ENCODE data around the gene FOXJ1.

The FOXJ1 gene

DNA sequence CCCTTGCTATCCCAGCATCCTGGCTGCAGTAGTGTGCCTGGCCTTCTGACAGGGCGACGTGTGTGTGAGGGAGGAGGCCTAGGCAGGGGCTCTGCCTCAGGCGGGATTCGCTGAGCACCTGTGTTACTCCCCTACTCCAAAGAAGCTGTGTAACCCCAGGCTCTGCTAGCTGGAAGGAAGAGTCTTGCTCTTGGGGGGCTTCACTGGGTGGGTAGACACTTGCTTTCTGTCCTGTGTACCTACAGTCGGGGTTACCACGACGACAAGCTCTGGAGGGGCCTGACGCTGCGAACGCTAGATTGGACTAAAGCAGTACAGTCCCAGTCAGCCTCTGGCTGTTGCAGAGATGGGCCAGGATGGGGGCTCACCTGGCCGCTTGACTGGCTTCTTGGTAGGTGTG is 47.0 kb downstream of the FOXJ1 start:
- in situ Hi-C loops (cut with HindIII; ENCODE audit: low sequenced_read_pairs), result no loop called here

DNA sequence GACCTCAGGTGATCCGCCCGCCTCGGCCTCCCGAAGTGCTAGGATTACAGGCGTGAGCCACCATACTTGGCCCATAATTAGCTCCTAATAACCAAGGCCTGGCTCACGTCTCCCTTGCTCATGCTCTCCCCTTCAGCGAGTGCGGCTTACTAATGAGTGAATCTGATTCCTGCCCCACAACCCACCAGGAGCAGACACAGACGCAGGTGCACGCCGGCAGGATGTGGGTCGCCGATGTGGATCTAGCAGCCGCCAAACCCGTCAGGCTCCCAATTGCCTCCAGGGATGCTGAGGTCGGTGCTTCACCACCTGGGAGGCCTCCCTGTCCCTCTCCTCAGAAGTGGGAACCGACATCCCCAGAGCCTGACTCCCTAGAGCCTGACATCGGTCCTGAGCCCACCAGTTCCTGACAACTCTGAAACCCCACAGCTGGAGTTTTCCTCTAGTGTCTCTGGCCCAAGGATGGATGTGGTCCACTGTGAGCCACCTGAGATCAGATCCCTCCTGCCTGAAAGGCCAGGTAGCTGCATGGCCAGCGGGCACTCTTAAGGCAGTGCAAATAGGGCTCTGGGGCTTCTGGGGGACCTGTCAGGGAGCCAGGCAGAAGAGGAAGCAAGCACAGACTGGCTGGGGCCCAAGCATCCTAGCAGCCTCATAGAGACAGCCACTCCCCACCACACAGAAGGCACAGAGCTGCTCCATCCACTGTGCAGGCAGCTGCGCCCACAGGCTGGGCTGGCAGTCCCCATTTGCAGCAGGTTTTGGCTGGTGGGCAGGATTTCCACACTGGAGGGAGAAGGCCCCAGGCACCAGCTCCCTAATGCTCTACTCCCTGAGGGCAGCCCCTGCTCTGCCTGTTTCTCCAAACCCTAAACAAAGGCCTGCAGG is 48.3 kb downstream of the FOXJ1 start:
- in situ Hi-C loops (cut with HindIII; ENCODE audit: low sequenced_read_pairs), result no loop called here

DNA sequence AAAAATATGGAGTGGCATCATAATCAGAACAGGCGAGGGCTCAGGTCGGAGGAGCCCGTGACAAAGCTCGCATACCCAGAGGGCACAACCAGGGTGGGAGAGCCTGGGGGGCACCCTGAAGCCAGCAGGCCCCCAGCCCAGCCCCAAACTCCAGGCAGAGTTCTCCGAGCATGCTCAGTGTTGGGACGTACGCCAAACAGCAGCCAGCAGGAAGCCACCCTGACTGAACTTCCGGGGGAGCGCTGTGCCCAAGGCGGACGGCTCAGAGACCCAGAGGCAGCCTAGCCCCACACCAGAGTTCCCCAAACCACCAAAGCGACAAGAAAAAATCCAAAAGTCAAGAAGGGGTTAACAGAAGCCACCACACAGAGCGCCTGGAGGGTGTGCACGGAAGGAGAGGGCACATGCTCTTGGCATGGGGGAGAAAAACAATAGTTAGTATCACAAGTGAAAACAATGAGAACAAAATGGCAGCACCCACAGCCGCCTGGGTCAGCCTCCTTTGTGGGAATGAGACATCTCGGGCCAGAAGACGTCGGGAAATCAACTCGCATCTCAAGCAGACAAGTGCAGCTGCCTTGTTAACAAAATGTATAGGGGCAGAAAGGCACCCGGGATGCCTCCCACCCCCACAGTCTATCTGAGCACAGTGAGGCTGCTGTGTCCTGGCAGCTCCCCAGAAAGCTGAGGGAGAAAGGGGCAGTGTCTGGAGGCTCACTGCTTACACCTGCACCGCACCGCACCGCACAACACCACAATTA is 49.3 kb downstream of the FOXJ1 start:
- in situ Hi-C loops (cut with HindIII; ENCODE audit: low sequenced_read_pairs), result no loop called here

DNA sequence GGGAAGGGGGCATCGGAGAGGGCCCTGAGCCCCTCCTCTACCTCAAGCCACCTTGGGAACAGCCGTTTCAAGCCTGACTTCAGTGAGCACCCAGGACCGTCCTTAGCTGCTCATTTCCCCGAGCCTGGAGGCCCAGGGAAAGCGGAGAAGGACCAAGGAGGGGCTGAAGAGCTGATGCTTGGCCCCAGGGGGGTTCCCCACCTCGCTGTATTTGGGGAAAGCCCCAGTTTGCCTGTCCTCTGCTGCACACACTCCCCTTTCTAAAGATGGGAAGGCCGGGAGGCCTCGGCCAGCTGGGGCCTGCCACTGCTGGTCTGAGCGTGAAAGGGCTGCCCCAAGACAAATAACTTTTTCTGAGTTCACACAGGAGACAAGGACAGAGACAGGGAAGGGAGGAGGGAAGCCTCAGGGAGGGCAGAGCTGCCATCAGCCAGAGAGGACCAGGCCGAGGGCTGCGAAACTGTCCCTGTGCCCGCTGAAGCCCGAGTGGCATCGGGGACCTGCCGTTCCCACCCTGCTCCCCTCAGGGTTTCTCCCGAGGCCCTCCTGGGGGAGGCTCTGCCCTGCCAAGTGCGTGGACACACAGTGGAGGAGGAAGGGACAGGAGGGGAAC is 50.4 kb downstream of the FOXJ1 start:
- in situ Hi-C loops (cut with HindIII; ENCODE audit: low sequenced_read_pairs), result no loop called here

DNA sequence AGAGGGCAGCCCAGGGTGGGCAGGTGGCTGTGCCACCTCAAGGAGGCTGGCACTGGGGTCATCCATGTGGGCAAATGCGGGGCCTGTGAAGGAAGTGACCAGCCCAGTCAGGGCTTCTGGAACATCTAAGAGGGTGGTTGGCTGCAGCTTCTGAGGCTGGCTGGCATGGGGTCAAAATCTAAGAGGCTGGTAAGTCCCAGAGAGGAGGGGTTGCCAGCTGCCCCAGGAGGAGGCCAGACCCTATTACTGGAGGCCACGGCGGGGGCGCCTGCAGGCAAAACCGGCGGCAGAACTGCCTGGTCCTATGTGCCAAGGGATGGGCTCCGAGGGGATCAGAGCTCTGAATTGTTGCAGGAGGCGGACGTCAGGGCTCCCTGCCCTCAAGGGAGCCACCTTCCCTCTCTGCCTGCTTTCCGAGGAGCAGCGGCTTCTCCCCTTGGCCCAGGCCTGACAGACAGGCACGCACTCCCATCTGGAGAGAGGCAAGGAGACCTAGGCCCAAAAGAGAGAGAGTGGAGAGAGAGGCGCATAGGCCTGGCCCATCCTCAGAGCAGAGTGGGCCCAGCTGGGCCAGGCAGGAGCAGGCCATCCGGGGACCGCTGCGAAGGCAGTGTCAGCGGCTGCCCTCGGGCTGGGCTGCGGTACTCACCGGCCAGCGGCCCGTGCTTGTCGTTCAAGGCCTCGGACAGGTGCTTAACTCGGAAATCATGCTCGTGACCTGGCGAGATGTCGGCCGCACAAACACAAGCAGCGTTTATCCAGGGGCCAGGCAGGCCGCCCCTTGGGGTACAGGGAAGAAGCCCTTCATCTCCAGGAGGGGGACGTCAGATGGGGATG is 51.1 kb downstream of the FOXJ1 start:
- in situ Hi-C loops (cut with HindIII; ENCODE audit: low sequenced_read_pairs), result no loop called here

DNA sequence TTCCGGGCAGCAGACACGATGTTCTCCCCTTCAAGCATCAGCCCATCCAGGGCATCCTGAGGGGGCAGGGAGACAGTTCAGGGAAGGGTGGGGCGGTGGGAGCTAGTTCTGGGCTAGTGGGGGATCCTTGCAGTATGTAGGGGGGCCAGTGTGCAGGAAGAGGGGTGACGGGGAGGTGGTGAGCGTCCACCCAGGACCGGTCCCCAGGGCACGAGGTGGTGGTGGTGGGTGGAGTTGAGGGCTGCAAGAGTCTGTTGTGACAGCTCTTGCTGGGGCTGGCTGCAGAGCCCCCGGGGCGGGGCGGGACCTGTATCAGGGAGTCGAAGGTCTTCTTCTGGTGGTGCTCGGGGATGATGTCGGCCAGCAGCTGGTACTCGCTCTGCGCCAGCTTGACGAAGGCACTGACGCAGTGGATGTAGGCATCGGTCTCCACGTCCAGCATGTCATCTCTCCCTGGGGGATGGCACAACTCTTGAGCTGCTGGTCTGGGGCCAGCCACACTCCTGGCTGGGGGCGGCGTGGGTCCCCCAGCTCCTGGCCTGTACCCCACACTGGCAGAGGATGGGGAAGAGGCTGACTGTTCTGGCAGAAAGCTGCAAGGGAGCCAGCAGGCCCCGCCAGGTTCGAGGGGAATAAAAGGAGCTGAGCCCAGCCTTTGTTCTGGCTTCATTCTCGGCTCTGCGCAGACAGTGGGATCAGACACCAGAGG is 52.0 kb downstream of the FOXJ1 start:
- in situ Hi-C loops (cut with HindIII; ENCODE audit: low sequenced_read_pairs), result no loop called here

DNA sequence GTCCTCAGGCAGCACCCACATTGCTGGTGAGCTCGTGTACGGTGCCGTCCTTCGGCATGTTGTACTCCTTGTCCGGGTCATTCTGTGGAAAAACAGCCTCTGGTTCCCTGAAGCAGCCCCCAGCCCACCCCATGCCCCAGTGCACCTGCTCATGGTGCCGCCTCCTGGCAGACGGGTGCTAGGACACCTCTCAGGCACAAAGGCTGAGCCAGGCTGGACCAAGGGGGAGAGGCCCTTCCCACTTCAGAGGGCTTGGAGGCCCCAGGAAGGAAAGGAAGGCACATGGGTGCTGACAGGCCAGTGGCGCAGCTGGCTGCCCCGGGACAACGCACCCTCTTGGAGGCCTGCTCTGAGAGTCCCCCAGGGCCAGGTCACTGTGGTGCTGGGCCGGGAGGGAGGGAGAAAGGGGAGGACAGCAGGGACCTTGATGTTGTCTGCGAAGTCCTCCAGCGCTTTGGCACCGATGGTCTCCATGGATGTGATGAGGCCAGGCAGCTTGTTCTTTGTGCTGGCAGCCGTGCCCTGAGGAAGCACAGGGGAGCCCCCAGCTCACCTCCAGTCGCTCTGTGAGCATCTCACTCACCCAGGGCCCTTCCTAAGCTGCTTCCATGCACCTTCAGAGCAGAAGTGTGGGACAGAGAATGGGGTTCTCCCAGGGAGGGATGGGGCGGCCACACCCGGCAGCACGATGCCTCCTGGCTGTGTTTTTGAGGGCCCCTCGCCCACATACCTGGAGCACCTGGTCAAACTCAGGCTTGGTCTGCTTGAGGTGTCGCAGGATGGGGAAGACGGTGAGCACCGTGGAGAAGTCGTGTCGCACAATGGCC is 52.8 kb downstream of the FOXJ1 start:
- in situ Hi-C loops (cut with HindIII; ENCODE audit: low sequenced_read_pairs), result no loop called here

DNA sequence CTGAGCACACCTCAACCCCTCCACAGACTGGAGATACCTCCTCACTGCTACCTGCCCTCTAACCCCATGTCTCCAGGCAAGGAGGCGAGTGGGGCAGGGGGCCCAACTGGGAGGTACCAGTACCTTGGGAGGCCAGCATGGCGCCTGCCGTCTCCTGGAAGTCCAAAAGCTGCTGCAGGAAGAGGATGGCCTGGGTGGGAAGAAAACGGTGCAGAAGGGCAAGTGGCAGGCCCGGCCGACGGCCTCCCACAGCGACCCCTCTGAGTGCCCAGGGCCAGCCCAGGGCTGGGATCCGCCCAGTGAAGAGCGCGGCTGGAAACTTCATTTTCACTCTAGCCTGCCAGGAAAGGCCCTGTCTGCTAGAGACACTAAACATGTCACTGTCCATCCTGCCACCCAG is 53.5 kb downstream of the FOXJ1 start:
- in situ Hi-C loops (cut with HindIII; ENCODE audit: low sequenced_read_pairs), result no loop called here

DNA sequence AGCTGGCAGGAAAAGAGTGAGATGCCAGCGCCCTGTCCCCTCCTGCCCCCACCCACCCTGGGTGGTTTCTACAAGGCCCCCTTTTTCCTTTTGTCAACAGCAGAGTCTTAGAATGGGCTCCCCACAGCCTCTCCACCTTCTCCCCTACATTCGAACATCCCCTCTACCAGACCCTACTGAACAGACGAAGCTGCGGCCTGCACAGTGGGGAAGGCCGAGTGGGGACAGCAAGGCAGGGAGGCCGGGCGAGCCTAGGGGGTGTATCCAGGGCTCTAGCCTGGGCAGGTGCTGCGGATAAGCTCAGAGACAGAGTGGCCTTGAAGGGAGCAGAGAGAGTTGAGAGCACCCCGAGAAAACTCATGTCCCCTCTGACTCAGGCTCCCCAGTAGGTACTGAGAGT is 54.7 kb downstream of the FOXJ1 start:
- in situ Hi-C loops (cut with HindIII; ENCODE audit: low sequenced_read_pairs), result no loop called here
